ENCODE results near the gene RNLS.
A peak's percentile ranks its signal among the peaks of the same experiment; 100 is the strongest.
"Not testable (repeated sequence)": the region's sequence is repeated elsewhere in the genome, so short reads cannot be mapped to it uniquely, and the experiment has no call there.

The RNLS gene

DNA sequence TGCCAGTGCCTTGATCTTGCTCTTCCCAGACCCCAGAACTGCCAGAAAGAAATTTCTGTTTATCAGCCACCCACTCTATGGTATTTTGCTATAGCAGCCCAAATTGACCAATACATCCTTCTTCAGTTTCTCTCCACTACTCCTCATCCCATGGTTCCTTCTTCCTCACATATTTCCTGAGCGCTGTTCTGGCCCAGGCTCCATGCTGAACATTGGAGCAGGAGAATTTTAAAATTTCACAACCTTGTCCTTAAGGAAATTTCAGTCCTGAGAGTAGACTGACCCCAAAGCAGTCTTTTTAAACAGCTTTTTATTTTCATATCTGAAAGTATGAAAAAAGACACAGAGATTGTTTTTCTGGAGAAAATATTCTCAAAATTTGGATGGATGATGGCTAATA, 297.1 kb downstream of the RNLS start:
- DNase-seq, result no peak

- no peak for DNase-seq
Observed at GRCh38 chr10:88281592-88282347, 301.3 kb downstream of the RNLS start.

- no peak for DNase-seq
Observed at GRCh38 chr10:88280518-88280917, 302.6 kb downstream of the RNLS start.

DNA sequence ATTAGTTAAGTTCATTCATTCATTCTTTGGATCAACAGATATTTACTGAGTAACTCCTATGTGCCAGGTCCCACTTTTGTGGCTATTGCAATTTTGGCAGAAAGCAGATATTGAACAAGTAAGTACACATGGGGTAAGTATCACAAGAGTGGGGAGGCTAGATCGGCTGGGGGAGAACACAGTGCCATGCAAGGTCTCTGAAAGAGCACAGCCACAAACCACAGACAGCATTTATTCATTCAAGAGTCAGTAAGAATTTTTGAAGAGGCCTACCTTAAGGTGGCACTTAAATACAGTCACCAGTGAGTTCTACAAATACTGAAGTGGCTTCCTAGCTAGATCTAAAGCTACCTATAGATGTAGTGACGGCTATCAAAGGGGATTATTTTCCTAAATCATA, 304.2 kb downstream of the RNLS start:
- no peak for DNase-seq

- DNase-seq, result not testable (repeated sequence)
Observed at GRCh38 chr10:88276945-88277344, 306.2 kb downstream of the RNLS start.

- DNase-seq, result no peak
Observed at GRCh38 chr10:88274286-88274685, 308.8 kb downstream of the RNLS start.

DNA sequence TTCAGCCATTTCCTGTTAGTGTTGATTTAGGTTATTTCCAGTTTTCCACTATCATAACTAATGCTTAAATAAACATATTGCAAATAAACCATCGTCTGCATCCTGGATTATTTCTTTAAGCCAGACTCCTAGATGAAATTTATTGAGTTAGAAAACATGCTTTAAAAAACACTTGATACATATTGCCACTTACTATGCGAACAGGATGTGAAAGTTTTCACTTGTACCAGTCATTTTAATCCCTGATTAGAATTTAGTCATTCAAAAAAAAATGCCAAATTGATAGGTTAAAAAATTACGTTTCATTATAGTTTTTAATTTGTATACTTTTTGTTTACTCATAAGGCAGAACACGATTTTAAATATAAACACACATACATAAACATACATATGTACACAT, 309.6 kb downstream of the RNLS start:
- no peak for DNase-seq

DNA sequence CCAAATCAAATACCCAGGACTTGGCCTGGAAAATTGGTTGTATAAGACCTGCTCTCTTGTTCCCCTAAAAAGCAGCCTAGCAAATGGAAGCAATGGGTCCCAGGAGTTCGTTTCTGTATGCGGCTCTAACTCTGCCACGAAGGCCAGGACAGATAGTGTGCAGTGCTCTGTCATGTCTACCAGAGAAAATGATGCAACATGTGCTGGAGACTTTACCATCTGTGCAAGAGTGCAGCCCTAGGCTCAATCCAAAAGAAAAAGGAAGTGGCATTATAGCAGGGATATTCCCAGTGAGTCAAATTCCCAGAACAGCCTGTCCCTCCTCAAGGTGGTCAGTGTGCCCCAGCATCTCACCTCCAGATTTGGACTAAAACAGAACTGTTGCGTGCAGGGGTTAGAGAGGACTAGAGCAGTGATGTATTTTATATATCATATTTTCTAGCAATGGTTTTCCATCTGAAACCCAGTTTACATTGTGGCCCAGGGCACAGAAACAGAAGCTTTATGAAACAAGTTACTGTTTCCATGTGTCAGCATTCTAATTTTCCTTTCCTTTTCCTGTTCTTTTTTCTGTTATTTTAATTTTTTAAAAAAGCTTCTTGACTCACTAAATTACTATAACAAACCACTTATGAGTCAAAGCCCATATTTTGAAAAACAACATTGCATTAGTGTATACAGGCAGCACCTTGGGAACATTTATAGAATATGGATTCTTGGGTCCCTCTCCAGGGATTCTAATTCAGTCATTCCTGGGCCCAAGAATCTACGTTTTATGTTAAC, 311.2 kb downstream of the RNLS start:
- no peak for DNase-seq

GRCh38 chr10:88270871-88271713, 312.0 kb downstream of the RNLS start:
- DNase-seq, result peak; percentile 34

GRCh38 chr10:88270061-88270808, 312.9 kb downstream of the RNLS start:
- no peak for DNase-seq

GRCh38 chr10:88262591-88263234, 320.4 kb downstream of the RNLS start:
- no peak for DNase-seq

DNA sequence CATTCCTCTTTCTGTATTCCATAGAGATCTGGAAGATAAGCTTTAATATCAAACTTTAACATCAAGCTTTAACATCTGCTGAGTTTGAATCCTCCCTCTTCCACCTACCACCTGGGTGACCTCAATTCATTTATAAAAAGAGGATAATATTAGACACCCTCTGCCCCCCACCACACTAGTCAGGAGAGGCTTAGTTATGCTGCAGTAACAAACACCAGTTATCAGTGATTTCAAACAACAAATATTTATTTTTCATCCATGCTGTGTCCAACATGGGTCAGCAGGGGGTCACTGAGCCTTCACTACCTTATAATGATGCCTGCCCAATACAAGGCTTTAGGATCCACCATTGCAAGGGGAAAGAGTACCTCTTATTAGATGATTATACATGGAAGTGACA, 322.0 kb downstream of the RNLS start:
- no peak for DNase-seq

DNA sequence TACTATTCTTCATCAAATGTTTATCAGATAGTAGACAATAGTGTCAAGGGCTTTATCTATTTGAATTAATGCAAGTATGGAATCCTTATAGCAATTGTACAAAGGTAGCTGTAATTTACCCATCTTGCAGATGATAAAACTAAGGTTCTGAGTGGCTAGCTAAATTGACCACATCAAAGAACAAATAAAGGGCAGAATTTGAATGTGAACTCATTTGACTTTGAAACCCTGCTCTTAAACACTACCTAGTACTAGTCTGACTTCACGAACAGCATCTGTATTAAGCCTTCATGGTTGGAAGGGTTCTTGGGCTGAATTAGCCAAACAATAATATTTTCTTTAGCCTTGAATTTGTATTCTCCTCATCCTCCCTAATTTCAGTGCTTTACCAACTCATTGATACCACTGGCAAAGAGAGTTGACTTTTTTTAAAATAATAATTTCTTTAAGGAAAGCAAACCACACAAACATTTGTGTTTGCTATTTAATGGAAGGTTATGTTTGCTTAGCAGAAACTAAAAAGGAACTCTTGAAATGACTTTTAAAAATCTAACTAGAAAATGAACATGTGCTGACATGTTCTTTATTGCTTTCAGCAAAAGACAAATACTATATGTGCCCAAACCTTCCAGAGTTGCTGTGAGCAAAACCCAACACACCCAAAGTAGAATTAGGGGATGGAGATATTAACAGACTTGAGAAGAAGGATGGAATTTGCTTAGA, 322.6 kb downstream of the RNLS start:
- no peak for DNase-seq

GRCh38 chr10:88259381-88259780, 323.7 kb downstream of the RNLS start:
- DNase-seq, result no peak

- DNase-seq, result no peak
Observed at GRCh38 chr10:88256886-88257285, 326.2 kb downstream of the RNLS start.

DNA sequence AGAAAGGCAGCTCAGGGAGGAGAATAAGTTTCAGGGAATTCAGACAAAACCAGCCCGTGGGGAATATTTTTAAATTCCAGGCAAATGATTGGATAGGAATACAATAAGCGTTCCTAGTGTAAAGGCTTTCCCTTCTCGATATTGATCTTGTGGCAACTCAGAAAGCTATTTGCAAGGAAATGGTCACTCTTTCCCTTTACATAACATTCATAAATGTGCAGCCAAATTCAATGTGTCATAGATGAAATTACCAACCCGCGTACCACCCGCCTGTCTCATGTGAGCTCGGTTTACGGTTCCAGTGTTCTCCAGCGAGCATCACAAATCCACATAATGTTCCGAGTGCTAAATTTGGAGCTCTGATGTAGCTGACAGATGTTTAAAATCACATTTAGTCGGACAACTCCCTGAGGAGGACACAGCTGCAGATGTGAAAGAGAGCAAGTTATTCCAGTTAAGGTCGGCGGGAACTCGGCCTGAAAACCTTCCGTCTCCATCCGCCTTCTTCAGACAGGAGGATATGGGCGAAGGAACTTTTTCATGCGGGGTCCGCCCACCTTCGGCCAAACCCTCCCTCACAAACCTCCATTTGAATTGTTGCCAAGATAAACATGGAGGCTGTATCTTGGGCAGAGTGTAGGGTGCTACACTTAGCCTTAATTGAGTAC, 327.0 kb downstream of the RNLS start:
- no peak for DNase-seq

GRCh38 chr10:88254091-88254490, 329.0 kb downstream of the RNLS start:
- no peak for DNase-seq

DNA sequence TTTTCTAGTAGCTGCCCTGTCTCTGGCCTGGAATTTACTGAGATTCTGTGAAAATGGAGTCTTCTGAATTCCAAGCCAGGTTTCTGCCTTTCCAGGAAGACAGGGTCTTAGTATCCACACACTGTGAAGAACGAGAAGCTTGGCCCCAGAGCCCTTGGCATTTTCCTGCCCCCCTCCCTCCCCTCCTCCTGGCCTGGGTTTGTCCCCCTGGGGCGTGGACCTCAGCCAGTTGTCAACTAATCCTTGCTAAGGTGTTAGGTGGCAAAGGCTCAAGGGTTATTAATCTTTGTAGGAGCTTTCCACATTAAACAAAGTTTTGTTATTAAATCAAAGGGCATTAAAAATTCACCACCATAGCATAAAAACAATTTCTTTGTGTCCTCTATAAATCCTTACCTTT, 329.5 kb downstream of the RNLS start:
- DNase-seq, result no peak

- no peak for DNase-seq
Observed at GRCh38 chr10:88253128-88253527, 330.0 kb downstream of the RNLS start.

DNA sequence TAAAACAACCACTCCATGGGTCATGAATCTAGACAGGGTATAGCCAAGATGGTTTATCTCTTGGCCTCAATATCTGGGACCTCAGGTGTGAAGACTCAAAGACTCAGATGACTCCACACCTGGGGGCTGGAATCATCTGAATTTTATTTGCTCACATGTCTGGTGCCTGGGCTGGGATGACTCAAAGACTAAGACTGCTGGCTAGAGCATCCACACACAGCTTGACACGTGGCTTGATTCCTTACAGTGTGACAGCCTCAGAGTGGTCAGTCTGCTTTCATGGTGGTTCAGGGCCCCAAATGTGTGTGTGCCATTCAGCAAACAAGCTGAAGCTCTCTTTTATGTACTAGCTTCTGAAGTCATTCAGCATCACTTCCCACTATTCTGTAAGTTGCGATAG, 333.7 kb downstream of the RNLS start:
- DNase-seq, result no peak

DNA sequence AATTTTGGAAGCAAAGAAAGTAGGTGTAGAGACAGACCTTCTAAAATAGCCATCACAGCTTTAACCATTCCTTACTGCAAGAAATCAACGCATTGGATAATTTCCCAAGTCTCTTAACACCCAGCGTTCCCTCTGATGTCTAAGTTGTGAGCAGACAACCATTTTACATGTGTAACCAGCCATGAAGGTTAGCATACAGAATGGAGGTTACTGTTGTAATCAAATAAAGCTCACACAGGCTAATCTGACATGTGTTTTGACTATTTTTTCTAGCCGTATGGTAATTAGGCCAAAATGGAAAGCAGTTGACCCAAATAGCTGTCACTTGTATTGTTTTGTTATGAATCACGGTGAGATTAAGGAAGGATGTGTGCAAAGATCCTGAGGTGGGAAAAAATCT, 336.4 kb downstream of the RNLS start:
- DNase-seq, result no peak

Measured in activated T-cell treated with anti-CD3 and anti-CD28 coated beads, Interleukin-2, amount 50 U/mL, for 1 hour (primary cell).